GM21786 (cell line): Measurements from ENCODE around the gene NOSIP.
A peak's percentile ranks its signal among the peaks of the same experiment; 100 is the strongest.

Experiments
- ATAC-seq: cut with Tn5 transposase; IDR thresholded peaks from one replicate; pipeline ENCODE4 v1.9.1; 2021; ENCODE audit not compliant: unreplicated experiment

NOSIP gene

GRCh38 chr19:49594993-49595818, 14.8 kb upstream of the NOSIP start:
- ATAC-seq = no peak

GRCh38 chr19:49594157-49594992, 14.0 kb upstream of the NOSIP start:
- ATAC-seq = no peak

- ATAC-seq = peak; percentile 48
Measured at GRCh38 chr19:49593233-49594113, 13.1 kb upstream of the NOSIP start.

- ATAC-seq = no peak
Measured at GRCh38 chr19:49592486-49593232, 12.3 kb upstream of the NOSIP start.

- no peak for ATAC-seq
Measured at GRCh38 chr19:49591731-49592485, 11.6 kb upstream of the NOSIP start.

GRCh38 chr19:49590971-49591730, 10.8 kb upstream of the NOSIP start, which contains the start of gene PRR12:
TSS of gene PRR12 (plus strand) at chr19:49591182. CDS start at chr19:49591655, 473 bp downstream.
- ATAC-seq = no peak

GRCh38 chr19:49590071-49590970, 10.0 kb upstream of the NOSIP start:
- ATAC-seq = peak; percentile 61

GRCh38 chr19:49589502-49589905, 9.1 kb upstream of the NOSIP start:
- ATAC-seq = no peak

- ATAC-seq = no peak
Measured at GRCh38 chr19:49588365-49589122, 8.2 kb upstream of the NOSIP start.

- no peak for ATAC-seq
Measured at GRCh38 chr19:49587227-49587626, 6.9 kb upstream of the NOSIP start.

GRCh38 chr19:49585023-49585422, 4.7 kb upstream of the NOSIP start:
- no peak for ATAC-seq

GRCh38 chr19:49583239-49583638, 2.9 kb upstream of the NOSIP start:
- ATAC-seq = no peak

GRCh38 chr19:49581007-49581508, 702 bp upstream of the NOSIP start, which contains the start of gene PRRG2:
TSS of gene PRRG2 (plus strand) at chr19:49581316. CDS start at chr19:49583220, 1,904 bp downstream.
- ATAC-seq = no peak

- no peak for ATAC-seq
Measured at GRCh38 chr19:49579947-49580263, 451 bp downstream of the NOSIP start.

- ATAC-seq = no peak
Measured at GRCh38 chr19:49579193-49579592, 1.2 kb downstream of the NOSIP start.

GRCh38 chr19:49574206-49574755, 6.1 kb downstream of the NOSIP start:
- ATAC-seq = no peak

GRCh38 chr19:49573425-49573824, 6.9 kb downstream of the NOSIP start:
- no peak for ATAC-seq
